Stimulated activated CD4-positive, alpha-beta T cell treated with anti-CD3 and anti-CD28 coated beads, Interleukin-12 subunit alpha, Interleukin-12 subunit beta, amount 100 ng/mL, for 4 hours (primary cell): ENCODE measurements around the gene SLC22A23.

Experiments used
- DNase-seq: peaks from one replicate; pipeline ENCODE4 v3.0.0-alpha.2; 2020

Gene SLC22A23

GRCh38 chr6:3350252-3350796, 106.5 kb downstream of the SLC22A23 start:
- DNase-seq = no peak

GRCh38 chr6:3349388-3350251, 107.2 kb downstream of the SLC22A23 start:
- DNase-seq = no peak

DNA sequence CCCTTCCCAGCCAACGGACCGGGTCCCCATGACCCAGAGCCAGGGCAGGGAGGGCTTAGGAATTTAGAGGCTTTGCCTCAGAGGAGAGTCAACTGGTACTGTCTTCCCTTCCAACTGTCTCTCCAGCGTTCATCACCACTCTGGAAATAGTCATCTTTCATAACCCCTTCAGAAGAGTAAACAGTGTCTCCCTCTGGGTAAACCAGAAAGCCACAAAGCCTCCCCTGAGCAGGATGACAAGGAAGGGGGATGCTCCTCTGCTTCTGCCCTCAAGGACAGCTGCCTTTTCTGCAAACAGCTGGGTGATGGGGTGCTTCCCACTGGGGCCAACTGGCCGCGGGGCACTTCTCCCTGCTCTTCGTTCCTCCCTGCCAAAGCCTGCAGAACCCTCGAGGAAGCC, 108.0 kb downstream of the SLC22A23 start:
- DNase-seq = no peak

GRCh38 chr6:3347826-3348225, 109.0 kb downstream of the SLC22A23 start:
- no peak for DNase-seq

- no peak for DNase-seq
Measured at GRCh38 chr6:3347247-3347646, 109.6 kb downstream of the SLC22A23 start.

- DNase-seq = no peak
Measured at GRCh38 chr6:3346476-3346875, 110.4 kb downstream of the SLC22A23 start.

- DNase-seq = no peak
Measured at GRCh38 chr6:3345836-3346235, 111.0 kb downstream of the SLC22A23 start.

DNA sequence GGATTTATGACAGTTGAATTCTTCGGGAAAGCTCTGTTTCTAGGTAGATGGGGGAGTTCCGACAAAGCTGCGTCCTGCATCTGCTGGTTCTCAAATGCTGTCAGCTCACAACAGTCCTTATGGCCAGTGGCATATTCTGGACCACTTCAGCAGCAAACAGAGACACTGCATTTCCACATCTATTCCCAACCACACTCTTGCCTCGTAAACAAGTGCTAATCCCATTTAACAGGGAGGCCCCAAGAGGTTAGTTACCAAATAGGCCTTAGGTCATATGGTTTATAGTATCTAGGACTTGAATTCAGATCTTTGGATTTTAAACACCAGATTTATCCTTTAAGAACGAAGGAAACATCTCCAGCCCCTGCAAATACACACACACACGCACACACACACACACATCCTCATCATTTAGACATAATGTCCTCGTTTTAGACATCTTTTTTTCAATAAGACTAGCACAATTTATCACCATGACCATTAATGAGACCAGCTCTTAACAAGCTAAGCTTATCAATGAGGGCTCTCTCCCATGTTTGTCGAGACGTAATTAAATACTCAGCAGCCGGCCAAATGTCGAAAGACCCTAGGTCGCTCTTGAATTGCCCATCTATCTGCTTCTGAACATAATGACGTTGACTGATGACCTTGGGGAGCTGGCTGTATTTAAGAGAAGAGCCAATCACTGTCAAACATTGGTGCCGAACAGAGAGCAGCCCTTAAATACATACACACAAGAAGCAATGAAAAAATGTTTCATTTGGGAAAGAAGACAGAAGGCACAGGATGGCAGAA, 113.6 kb downstream of the SLC22A23 start:
- no peak for DNase-seq

DNA sequence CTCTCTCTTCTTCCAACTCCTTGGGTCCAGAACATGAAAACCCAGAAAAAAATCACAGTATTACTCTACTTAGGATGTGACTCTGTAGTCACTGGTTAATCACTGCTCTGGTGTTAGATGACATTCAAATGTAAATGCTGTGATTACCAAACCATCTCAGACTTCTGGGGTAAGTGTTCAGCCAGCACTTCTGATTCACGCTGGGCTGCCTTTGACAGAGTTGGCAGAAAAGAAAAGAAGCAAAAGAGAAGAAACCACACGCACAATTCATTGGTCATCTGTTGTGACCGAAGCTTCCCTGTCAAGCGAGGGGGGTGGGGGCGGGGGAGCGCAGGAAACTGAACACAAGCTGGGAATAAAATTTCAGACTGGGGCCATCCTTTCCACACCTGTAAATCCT, 115.4 kb downstream of the SLC22A23 start:
- no peak for DNase-seq

GRCh38 chr6:3340894-3341293, 116.0 kb downstream of the SLC22A23 start:
- DNase-seq = no peak

GRCh38 chr6:3340358-3340802, 116.5 kb downstream of the SLC22A23 start:
- DNase-seq = no peak

GRCh38 chr6:3339811-3340210, 117.0 kb downstream of the SLC22A23 start:
- no peak for DNase-seq

DNA sequence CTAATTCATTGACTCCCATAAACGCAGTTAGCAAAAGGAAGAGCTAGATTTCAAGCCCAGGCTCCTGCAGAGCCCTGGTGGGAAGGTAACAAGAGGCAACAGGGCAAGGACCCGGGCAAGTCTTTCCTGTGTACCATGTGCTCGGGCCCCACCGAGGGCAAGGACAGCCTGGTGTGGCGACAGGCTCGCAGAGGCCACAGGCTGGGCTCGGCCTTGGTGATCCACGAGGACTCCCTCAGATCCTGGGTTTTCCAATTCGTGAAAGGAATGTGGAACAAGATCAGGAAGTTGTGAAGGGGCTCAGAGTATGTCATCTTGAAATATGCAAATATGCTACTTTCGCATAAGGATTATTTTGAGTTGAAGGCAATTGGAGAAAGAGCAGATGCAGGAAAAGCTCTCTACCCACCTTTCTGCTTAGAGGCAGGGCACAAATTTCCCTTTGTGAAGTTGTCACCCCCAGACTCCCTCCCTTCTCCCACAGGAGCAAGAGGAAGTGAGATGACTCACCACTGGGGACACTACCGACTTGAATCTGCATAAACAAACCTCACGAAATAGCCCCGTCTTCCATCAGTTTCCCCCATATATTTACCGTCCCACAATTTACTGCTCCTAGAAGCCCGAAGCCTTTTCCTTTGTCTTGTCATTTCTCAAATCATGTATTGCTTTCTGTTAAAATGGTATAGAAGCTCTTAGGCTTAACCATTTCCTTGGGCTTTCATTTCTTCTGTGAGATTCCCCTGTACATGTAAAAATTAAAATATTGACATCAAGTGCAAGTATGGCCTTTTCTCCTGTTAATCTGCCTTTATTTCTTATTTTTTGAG, 119.1 kb downstream of the SLC22A23 start:
- DNase-seq = no peak

DNA sequence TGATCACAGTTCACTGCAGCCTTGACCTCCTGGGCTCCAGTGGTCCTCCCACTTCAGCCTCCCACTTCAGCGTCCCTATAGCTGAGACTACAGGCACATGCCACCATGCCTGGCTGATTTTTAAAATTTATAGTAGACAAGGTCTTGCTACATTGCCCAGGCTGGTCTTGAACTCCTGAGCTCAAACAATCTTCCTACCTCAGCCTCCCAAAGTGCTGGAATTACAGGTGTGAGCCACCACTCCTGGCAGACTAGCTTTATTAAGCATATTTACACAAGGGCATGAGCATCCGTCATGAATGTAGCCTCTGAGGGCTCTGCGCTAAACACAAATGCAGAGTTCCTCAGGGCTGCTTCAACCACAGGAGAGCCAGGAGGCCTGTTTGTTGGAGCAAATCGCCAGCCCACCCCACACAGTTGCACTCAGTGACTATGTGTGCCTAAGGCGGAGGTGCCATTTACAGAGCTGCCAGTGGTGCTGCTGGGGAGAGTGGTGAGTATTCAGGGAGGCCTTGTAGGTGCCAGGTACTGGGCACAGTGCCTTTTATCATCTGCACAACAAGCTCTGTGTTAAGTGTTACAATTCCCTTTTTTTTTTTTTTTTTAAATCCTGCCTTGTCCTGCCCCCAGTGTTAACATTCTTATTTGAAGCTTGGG, 119.9 kb downstream of the SLC22A23 start:
- DNase-seq = no peak

- DNase-seq = no peak
Measured at GRCh38 chr6:3336066-3336786, 120.6 kb downstream of the SLC22A23 start.

DNA sequence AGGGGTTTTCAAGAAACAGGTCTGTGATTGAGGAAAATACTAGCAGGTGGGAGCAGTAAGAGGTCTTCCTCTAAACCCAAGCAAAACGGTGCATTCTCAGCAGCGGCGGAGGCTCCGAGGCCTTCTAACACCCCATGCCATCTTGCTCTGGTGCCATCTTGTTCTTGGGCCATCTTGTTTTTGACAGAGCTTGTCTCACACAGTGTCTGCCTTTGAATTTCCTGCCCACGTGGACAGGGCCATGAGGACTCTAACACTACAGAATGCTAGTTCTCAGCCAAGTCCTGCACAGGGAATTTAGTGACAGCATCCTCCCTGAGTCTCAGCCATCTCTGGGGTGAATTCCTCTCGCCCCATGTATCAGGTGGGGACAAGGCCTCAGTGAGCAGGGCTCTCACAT, 121.7 kb downstream of the SLC22A23 start:
- no peak for DNase-seq

DNA sequence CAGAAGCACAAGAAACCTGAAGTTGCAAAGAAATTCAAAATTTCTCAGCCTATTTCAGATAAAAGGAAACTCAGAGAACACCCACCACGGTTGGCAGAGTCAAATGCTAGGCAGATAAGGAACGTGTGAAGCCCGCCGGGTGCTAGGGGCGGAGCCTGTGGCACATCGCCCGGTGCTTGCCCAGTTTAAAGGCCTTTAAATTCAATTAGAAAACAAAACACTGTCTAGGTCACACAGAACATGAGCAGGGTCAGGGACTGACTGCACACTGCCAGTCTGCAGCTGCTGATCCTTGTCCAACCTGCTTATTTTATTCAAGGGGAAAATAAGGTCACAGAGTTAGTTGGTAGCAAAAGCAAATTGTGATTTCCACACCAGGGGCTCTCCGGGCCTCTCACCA, 122.3 kb downstream of the SLC22A23 start:
- DNase-seq = no peak

DNA sequence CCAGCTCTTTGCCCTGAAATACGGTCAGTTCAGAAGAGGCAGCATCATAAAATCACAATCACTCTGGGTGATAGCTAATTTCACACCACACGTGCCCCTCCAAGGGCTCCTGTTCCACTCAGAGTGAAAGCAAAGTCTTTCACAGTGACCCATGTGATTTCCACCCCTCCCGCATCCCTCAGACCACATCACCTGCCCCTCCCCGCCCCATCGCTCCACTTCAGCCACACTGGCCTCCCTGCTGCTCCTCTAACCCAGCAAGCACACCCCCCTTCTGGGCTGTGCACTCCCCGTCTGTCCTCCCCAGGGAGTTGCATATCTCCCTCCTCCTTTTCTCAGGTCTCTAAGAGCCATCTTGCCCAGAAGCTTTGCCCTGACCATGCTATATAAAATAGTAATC, 123.6 kb downstream of the SLC22A23 start:
- DNase-seq = no peak

DNA sequence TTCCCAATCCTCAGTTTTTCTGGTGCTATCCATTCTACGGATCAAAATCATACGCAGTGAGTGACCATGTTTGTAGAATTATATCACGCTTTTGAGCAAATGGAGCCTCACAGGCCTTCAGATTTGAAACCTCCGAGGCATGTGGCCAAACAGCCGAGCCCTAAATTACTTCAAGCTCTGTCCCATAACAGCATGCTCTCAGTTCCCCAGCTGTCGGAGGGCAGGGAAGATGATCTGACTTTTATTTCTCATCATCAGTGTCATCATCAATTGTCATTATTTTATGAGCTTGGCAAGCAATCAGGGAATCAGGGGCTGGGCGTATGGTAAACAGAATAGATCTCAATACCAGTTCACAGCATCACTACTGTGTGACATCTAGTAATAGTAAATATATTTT, 124.9 kb downstream of the SLC22A23 start:
- DNase-seq = no peak

DNA sequence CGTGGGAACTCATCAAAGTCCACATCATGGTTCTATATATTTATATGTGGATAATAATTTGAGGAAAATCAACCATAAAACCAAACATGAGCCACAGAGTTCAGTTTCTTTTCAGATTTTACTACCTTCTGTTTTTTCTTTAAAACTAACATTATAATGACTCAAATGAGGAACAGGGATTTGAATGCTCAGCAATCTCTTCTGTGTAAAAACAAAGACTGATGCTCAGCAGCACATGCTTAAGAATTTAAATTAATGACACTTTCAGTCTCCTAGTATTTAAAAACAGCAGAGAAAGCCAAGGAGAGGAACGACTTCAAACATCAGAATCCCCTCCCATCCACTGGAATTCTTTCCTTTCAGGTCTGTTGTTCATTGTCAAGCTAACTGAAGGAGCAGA, 125.4 kb downstream of the SLC22A23 start:
- no peak for DNase-seq

GRCh38 chr6:3330199-3330598, 126.7 kb downstream of the SLC22A23 start:
- no peak for DNase-seq
